HG03521 (cell line): ENCODE data around the gene DRC1.

ENCODE experiments used
- ATAC-seq: cut with Tn5 transposase; IDR thresholded peaks from one replicate; pipeline ENCODE4 v1.9.1; 2021; ENCODE audit warnings: mild to moderate bottlenecking, moderate library complexity; ENCODE audit not compliant: unreplicated experiment

DRC1 gene

DNA sequence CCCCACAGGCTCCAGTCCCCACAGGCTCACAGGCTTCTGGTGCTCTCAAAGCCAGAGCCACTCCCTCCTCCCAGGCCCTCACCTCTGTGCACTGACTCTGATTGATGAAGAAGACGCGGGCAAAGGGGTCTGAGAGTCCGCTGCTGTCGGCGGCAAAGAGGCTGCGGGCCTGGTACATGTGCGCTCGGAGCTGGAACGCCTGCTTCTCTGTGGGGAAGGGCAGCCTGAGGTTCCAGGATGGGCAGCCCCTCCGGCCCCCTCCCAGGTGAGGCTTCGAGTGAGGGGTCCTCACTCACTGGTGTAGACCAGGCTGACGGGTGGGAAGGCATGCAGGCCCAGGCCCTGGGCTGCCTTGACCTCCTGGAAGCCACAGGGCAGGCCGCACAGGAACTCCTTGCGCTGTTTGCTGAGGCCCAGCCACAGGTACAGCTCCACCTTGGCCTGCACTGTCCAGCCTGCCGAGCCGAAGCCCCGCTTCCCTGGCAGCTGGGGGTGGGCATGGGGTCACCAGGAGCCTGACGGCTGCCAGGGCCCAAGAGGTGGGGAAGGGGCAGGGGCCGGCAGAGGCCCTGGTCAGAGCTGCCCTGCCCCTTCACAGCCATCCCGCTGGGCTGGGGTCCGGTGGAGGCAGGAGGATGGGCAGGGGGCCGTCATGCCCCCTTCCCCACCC is 74.2 kb downstream of the DRC1 start:
- no peak for ATAC-seq

- ATAC-seq = no peak
Measured at GRCh38 chr2:26477126-26477910, 75.6 kb downstream of the DRC1 start.

GRCh38 chr2:26477911-26478253 is 76.2 kb downstream of the DRC1 start, which contains the start of gene OTOF:
OTOF (minus strand) TSS chr2:26478124.
- no peak for ATAC-seq

GRCh38 chr2:26478366-26478765 is 76.6 kb downstream of the DRC1 start:
- no peak for ATAC-seq

GRCh38 chr2:26479131-26479788 is 77.5 kb downstream of the DRC1 start:
- no peak for ATAC-seq

DNA sequence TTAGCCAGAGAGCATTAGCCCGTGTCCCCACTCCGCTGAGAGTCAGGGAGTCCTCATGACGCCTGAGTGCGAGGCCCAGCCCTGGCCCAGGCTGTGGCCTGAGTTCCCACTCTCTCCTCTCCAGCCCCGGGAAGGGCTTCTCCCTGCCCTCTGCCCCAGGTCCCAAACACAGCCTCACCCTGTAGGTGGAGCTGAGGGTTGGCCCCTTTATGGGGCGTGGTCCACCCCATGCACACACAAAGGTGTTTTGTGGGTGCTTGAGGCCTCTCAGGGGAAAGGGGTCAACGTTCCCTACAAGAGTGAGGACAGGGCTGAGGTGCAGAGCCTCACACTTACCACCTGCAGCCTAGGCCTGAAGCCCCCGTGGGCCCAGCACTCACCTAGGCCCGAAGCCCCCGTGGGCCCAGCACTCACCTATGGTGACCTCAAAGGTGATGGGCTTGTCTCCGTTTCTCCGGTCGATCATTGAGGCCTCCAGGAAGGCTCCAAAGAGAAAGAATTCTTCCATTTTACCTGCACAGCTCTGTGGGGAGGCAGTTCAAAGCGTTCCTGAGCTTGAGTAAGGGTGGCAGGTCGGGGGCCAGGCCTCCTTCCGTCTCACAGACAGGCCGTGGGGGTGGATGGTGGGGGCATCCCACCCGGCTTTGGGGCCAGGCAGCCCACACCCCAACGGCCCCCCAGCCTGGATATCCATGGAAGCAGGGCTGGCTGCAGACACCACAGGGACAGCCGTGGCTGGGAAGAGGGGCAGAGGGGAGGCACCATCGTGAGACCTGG is 78.3 kb downstream of the DRC1 start:
- no peak for ATAC-seq

DNA sequence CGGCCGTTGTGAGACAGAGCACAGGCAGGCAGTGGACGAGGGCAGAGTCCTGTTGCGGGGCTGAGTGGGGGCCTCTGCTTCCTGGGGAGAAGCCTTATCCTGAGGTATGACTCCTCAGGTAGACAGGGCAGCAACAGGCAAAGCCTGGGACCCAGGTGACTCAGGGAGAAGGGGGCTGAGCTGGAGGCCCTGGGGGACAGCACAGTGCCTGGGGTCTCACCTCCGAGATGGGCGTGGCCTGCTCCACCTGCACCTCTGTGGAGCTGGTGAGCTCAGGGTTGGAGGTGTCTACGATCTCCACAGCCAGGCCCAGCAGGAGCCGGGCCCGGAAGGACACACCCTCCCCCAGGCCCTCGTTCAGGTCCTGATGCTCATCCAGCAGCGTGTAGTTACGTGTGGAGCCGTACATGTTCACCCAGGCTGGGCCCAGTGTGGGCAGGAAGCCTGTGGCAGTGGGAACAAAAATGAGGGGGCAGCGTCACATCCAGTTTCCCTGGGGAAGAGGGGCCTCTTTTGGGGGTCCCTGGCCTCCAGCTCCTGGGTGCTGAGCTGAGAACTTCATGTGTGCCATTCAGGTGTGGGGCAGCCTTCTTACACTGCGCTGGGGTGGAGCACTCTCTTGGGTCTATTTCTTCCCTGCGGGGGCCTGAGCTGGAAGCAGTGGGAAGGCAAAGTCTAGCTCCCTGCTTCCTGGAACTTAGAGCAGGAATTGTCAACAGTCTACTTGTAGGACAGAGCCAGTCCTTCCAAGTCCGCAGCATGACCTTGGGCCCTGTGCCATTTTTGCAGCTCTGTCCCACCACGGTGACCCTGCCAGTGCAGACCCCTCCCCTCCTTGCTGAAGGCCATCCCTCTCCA is 79.1 kb downstream of the DRC1 start:
- no peak for ATAC-seq

DNA sequence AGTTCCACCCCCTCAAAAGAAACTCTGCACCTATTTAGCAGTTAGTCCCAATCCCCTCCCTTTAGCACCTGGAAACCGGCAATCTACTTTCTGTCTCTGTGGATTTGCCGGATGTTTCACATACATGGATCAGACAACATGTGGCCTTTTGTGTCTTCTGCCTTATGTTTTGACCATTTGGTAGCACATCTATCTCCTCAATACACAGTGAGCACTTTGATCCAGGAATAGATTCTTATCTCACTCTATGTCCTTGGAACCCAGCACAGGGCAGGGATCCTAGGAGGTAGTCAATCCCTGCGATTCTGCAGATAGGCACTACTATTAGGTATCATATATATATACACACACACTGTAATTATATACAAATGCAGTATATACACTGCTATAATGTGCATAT is 80.0 kb downstream of the DRC1 start:
- ATAC-seq = no peak

- ATAC-seq = no peak
Measured at GRCh38 chr2:26482211-26483026, 80.7 kb downstream of the DRC1 start.

DNA sequence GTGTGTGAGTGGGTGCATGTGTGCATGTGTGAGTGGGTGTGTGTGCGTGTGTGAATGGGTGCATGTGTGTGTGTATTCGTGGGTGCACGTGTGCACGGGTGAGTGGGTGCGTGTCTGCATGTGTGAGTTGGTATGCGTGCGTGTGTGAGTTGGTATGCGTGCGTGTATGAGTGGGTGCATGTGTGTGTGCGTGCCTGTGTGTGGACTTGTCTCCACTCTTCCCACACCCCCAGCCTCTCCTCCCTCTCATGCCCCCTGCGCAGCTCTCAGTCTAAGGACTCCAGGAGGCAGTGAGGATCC is 81.3 kb downstream of the DRC1 start:
- no peak for ATAC-seq

- no peak for ATAC-seq
Measured at GRCh38 chr2:26483516-26483915, 81.8 kb downstream of the DRC1 start.

DNA sequence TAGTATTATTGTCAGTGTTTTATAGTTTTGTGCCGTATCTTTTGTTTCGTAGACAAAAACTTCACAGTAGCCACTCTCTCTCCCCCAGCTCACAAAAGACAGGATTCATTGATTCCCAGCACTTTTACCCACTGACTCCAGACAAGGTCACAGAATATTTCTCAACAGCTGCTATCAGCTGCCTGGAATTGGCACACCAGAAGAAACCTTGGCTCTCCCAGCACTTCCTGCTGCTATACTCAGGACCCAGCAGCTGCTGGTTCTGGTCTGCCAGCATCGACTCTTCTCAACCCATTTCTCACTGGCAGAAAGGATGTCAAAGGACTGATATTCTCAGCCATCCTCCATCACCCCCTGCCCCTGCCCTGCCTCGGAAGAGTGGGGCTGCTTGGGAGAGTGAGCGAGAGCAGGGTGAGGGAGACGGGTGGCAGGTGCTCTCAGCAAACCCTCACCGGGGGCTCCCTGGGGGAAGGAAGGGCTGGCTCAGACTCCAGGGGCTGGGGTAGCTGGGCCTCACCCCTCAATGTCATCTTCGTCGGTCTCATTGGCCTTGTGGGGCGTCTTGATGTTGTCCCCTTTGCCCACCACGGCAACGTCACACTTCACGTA is 82.3 kb downstream of the DRC1 start:
- no peak for ATAC-seq

- ATAC-seq = no peak
Measured at GRCh38 chr2:26484579-26484978, 82.9 kb downstream of the DRC1 start.

- no peak for ATAC-seq
Measured at GRCh38 chr2:26485099-26485498, 83.4 kb downstream of the DRC1 start.

DNA sequence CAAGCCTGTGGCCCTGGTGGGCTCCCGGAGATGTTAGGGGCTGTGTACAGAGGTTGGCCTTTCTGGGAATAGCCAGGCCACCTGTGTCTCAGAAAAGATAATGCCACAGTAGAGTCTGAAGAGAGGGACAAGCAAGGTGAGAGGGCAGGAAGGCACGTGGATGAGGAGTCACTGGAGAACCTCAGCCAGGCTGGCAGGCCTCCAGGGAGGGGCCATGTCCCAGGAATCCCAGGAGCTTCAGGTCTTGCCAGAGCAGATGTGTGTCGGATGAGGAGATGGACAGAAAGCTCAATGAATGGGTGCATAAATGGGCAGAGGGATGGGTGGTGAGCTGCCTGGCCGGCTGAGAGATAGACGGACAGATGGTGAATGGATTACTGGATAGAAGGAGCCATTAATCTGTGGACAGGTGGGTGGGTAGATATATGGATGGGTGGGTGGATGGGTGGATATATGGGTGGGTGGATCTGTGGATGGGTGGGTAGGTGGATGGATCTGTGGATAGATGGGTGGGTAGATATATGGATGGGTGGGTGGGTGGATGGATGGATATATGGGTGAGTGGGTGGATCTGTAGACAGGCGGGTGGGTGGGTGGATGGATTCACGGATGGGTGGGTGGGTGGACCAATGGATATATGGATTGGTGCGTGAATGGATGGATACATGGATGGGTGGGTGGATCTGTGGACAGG is 84.2 kb downstream of the DRC1 start:
- ATAC-seq = no peak

- no peak for ATAC-seq
Measured at GRCh38 chr2:26486789-26487188, 85.1 kb downstream of the DRC1 start.

DNA sequence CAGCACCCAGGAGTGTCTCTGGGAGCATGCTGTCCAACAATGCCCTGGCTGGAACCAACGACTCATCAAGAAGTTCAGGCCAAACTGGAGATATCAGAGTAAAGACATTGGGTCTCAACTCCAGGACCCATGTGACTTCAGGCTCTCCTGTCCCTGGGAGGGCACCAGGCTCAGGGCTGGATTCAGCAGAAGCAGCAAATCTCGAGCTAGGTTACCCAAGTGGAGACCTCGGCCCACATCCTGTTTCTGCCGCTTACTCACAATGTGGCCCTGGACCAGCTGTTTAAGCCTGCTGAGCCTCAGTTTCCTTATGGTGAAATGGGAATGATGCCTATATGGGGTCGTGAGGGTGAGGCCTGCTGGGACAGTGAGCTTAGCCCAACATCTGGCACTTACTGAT is 85.5 kb downstream of the DRC1 start:
- ATAC-seq = no peak

- ATAC-seq = no peak
Measured at GRCh38 chr2:26488463-26489212, 86.9 kb downstream of the DRC1 start.
